Fibroblast of villous mesenchyme (primary cell): ENCODE measurements around the gene WDFY4. TPM values are rescaled to one million over a fixed set of nuclear protein-coding genes. Genes with fewer than 3 reads are reported as not detected.
A peak's percentile ranks its signal among the peaks of the same experiment; 100 is the strongest.

ENCODE experiments used
- DNase-seq: peaks from one replicate; pipeline ENCODE4 v3.0.0-alpha.2; 2010; ENCODE audit warnings: low read depth
- H3K4me3 ChIP-seq: 2 replicates; pipeline ENCODE4 v1.5.1; 2011; ENCODE audit warnings: low read depth, mild to moderate bottlenecking, low read length
- total RNA-seq: library from RNA; depleted of rRNA; stranded (reverse); fragments of >200 nt; gene quantifications from 2 replicates; pipeline ENCODE4 v1.2.3, GENCODE V29; 2012
- TF ChIP-seq, protein P1 (sequence below): IDR thresholded peaks from 2 replicates; pipeline ENCODE4 v1.5.1; 2012; ENCODE audit warnings: low read depth, mild to moderate bottlenecking, low read length; ENCODE audit not compliant: insufficient read depth

WDFY4 gene
- total RNA-seq, 1 donor = not detected

DNA sequence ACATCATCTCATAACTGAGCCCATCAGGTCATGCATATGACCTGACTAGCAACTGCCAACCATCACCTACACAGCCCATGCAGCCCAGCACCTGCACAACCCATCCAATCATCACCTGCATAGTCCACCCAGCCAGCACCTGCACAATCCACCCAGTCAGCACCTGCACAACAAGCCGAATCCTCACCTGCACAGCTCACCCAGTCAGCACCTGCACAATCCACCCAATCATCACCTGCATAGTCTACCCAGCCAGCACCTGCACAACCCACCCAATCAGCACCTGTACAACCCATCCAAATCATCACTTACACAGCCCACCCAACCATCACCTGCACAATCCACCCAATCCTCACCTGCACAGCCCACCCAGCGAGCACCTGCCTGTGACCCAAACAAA lies 33.4 kb upstream of the WDFY4 start:
- TF ChIP-seq, protein P1, sequence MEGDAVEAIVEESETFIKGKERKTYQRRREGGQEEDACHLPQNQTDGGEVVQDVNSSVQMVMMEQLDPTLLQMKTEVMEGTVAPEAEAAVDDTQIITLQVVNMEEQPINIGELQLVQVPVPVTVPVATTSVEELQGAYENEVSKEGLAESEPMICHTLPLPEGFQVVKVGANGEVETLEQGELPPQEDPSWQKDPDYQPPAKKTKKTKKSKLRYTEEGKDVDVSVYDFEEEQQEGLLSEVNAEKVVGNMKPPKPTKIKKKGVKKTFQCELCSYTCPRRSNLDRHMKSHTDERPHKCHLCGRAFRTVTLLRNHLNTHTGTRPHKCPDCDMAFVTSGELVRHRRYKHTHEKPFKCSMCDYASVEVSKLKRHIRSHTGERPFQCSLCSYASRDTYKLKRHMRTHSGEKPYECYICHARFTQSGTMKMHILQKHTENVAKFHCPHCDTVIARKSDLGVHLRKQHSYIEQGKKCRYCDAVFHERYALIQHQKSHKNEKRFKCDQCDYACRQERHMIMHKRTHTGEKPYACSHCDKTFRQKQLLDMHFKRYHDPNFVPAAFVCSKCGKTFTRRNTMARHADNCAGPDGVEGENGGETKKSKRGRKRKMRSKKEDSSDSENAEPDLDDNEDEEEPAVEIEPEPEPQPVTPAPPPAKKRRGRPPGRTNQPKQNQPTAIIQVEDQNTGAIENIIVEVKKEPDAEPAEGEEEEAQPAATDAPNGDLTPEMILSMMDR = no peak
- no peak for DNase-seq
- no peak overlapping the region for H3K4me3 ChIP-seq

- H3K4me3 ChIP-seq = no peak overlapping the region
- TF ChIP-seq, protein P1 = no peak
- DNase-seq = no peak
Observed at GRCh38 chr10:48651839-48652238, 32.8 kb upstream of the WDFY4 start.

- TF ChIP-seq, protein P1 = no peak
- DNase-seq = no peak
- H3K4me3 ChIP-seq = no peak overlapping the region
Observed at GRCh38 chr10:48652344-48652743, 32.3 kb upstream of the WDFY4 start.

DNA sequence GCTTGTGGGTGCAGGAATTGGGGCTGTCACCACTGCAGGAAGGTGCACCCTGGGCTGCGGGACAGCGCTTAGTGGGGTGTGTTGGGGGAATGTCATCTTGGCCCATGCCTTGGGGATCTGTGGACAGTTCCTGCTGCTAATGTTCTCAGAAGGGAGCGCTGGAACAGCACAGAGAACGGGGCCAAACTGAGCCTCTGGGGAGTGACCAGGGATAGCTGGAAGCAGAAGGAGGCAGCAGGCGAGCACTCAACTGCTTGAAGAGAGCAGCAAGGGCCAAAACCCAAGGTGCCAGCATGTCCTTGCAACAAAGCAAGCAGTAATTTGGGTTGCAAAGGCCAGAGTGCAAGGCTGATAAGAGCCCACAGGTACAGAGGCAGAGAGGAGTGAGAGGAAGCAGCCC lies 31.3 kb upstream of the WDFY4 start:
- DNase-seq = no peak
- TF ChIP-seq, protein P1 = no peak
- H3K4me3 ChIP-seq = no peak overlapping the region

GRCh38 chr10:48653944-48654698 lies 30.6 kb upstream of the WDFY4 start:
- no peak for DNase-seq
- TF ChIP-seq, protein P1 = no peak
- no peak overlapping the region for H3K4me3 ChIP-seq

DNA sequence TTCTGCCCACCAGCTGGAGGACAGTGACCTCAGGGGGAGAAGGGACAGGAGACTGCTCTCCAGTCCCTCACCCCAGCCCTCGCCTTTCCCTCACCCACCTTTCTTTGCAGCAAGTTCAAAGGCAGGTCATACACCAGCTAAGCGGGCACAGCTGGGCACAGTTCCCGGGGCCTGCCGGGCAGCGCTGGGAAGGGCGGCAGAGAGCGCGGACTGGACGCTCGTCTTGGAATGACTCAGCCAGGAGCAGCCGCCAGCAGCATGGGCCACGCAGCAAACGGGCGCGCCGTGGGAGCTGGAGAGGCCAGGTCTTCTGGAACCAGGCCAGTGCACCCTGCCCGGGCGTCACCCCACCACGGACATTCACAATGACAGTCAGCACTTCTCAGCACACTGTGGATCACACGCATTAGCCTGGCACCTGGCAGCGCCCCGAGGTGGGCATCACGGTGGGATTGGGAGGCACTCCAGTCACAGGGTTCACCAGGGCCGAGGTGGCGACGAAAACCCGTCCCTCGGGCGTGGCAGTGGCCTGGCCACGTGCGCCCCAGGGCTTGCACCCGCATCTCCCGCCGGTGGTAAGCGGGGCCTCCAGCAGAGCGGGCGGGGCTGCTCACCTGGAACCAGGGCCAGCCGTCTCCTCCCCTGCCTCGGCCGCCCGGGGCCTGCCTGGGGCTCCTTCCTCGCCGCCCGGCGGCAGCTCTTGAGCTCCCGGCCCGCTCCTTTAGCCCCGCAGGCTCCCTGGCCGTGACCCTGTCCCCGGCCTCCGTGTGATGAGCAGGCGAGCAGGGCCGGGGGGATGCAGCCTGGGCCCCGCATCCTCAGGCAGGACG lies 29.0 kb upstream of the WDFY4 start:
- peak; percentile 55 for DNase-seq
- TF ChIP-seq, protein P1 = no peak
- H3K4me3 ChIP-seq = peak overlapping the region; percentile 53
